ENCODE measurements around the gene ASB16. TPM values are rescaled to one million over a fixed set of nuclear protein-coding genes. Genes with fewer than 3 reads are reported as not detected.

Gene ASB16
- total and polyA plus RNA-seq, 3 experiments from 2014 or later = 0.10 to 0.11 TPM; not detected in 1

- H3K27me3 Mint-ChIP-seq = peaks cover 0 to 3% of the 10 kb centered on the region in 2 donors
- no peaks in the 10 kb centered on the region for H3K9me3 Mint-ChIP-seq
- Histone ChIP-seq H3K27ac (ENCODE audit: low read depth, low read length) (no peak overlapping the region), H3K9me3 (ENCODE audit: low read length) (no peaks in the 10 kb centered on the region), H3K27me3 (ENCODE audit: insufficient read depth, low read length, poor library complexity, severe bottlenecking) (no peaks in the 10 kb centered on the region), H3K36me3 (ENCODE audit: insufficient read depth, low read length) (peaks cover 37% of the 10 kb centered on the region), H3K4me3 (ENCODE audit: low read length) (no peak overlapping the region), H3K4me1 (ENCODE audit: insufficient read depth, low read length) (peaks cover 72% of the 10 kb centered on the region)
- H3K27ac Mint-ChIP-seq = peak overlapping the region; percentile 2 to 97 (median 84)
- POLR2A ChIA-PET = interaction anchor here (0.6 to 3.8 kb wide), 4 partner anchors 112 to 169 kb away, joined by 3 to 23 read pairs (median 10); no protein-coding TSS in a partner anchor
- CTCF ChIA-PET = interaction anchor here (11.1 kb wide), 1 partner anchor 117 kb away, joined by 100 read pairs; no protein-coding TSS in a partner anchor
- no peak for DNase-seq
- H3K4me1 Mint-ChIP-seq = peaks cover 49 to 72% (median 56%) of the 10 kb centered on the region in 3 donors
- H3K4me3 Mint-ChIP-seq = peak overlapping the region; percentile 41 to 85 (median 76)
- peaks cover 11 to 66% (median 22%) of the 10 kb centered on the region in 3 donors for H3K36me3 Mint-ChIP-seq
These were observed 44.4 kb downstream of the ASB16 start for GRCh38 chr17:44214896-44215295.

- Mint-ChIP-seq H3K36me3 (peaks cover 11 to 62% (median 22%) of the 10 kb centered on the region in 3 donors), H3K4me1 (peaks cover 46 to 63% (median 52%) of the 10 kb centered on the region in 3 donors)
These were observed 45.7 kb downstream of the ASB16 start for GRCh38 chr17:44216173-44216572.

GRCh38 chr17:44216694-44217093 lies 46.2 kb downstream of the ASB16 start:
- peak overlapping the region; percentile 59 for H3K4me3 ChIP-seq (ENCODE audit: low read length)
- H3K4me3 Mint-ChIP-seq = peak overlapping the region; percentile 76 to 89 (median 81)

More at GRCh38 chr17:44216173-44216572, 45.7 kb downstream of the ASB16 start:
- Histone ChIP-seq H3K9me3 (ENCODE audit: low read length) (no peaks in the 10 kb centered on the region), H3K27me3 (ENCODE audit: insufficient read depth, low read length, poor library complexity, severe bottlenecking) (no peaks in the 10 kb centered on the region), H3K4me1 (ENCODE audit: insufficient read depth, low read length) (peaks cover 60% of the 10 kb centered on the region), H3K4me3 (ENCODE audit: low read length) (peak overlapping the region; percentile 59), H3K36me3 (ENCODE audit: insufficient read depth, low read length) (peaks cover 27% of the 10 kb centered on the region), H3K27ac (ENCODE audit: low read depth, low read length) (peak overlapping the region; percentile 20)
- H3K9me3 Mint-ChIP-seq = no peaks in the 10 kb centered on the region
- peak in 3 of 5 donors; percentile 59 to 85 (median 68) for DNase-seq
- peak overlapping the region; percentile 76 to 89 (median 81) for H3K4me3 Mint-ChIP-seq
- H3K27ac Mint-ChIP-seq = peak overlapping the region; percentile 9 to 97 (median 84)
- ChIA-PET POLR2A (interaction anchor here (1.0 to 6.2 kb wide), 11 partner anchors 8 to 137 kb away, joined by 3 to 50 read pairs (median 5); partner anchors contain the start of genes ATXN7L3, SLC25A39 and TMUB2), CTCF (interaction anchor here (1.0 to 11.1 kb wide), 10 partner anchors 9 to 129 kb away, joined by 3 to 100 read pairs (median 6); partner anchors contain the start of genes GRN, RUNDC3A and SLC25A39)
- H3K27me3 Mint-ChIP-seq = no peaks in the 10 kb centered on the region

GRCh38 chr17:44217738-44218343 lies 47.3 kb downstream of the ASB16 start:
- Histone ChIP-seq H3K9me3 (ENCODE audit: low read length) (no peaks in the 10 kb centered on the region), H3K4me3 (ENCODE audit: low read length) (peak overlapping the region; percentile 59), H3K27me3 (ENCODE audit: insufficient read depth, low read length, poor library complexity, severe bottlenecking) (no peaks in the 10 kb centered on the region), H3K27ac (ENCODE audit: low read depth, low read length) (peak overlapping the region; percentile 81), H3K4me1 (ENCODE audit: insufficient read depth, low read length) (peaks cover 62% of the 10 kb centered on the region), H3K36me3 (ENCODE audit: insufficient read depth, low read length) (peaks cover 20% of the 10 kb centered on the region)
- H3K27me3 Mint-ChIP-seq = no peaks in the 10 kb centered on the region
- peak overlapping the region; percentile 76 to 89 (median 81) for H3K4me3 Mint-ChIP-seq
- peaks cover 56 to 65% (median 56%) of the 10 kb centered on the region in 3 donors for H3K4me1 Mint-ChIP-seq
- ChIA-PET CTCF (interaction anchor here (0.8 to 11.1 kb wide), 9 partner anchors 8 to 128 kb away, joined by 3 to 100 read pairs (median 8); partner anchors contain the start of genes GRN and SLC25A39), POLR2A (interaction anchor here (0.6 to 6.2 kb wide), 15 partner anchors 7 to 857 kb away, joined by 3 to 58 read pairs (median 10); partner anchors contain the start of genes ATXN7L3, SLC25A39 and TMUB2)
- no peaks in the 10 kb centered on the region for H3K9me3 Mint-ChIP-seq
- peaks cover 11 to 56% (median 22%) of the 10 kb centered on the region in 3 donors for H3K36me3 Mint-ChIP-seq
- peak in 1 of 5 donors; percentile 59 for DNase-seq
- H3K27ac Mint-ChIP-seq = peak overlapping the region; percentile 61 to 97 (median 84)

More at GRCh38 chr17:44216694-44217093, 46.2 kb downstream of the ASB16 start:
- Histone ChIP-seq H3K36me3 (ENCODE audit: insufficient read depth, low read length) (peaks cover 22% of the 10 kb centered on the region), H3K27ac (ENCODE audit: low read depth, low read length) (peak overlapping the region; percentile 81), H3K9me3 (ENCODE audit: low read length) (no peaks in the 10 kb centered on the region), H3K27me3 (ENCODE audit: insufficient read depth, low read length, poor library complexity, severe bottlenecking) (no peaks in the 10 kb centered on the region), H3K4me1 (ENCODE audit: insufficient read depth, low read length) (peaks cover 56% of the 10 kb centered on the region)
- Mint-ChIP-seq H3K4me1 (peaks cover 49 to 60% (median 52%) of the 10 kb centered on the region in 3 donors), H3K36me3 (peaks cover 11 to 61% (median 22%) of the 10 kb centered on the region in 3 donors), H3K27me3 (no peaks in the 10 kb centered on the region), H3K27ac (peak overlapping the region; percentile 68 to 97 (median 86)), H3K9me3 (no peaks in the 10 kb centered on the region)
- CTCF ChIA-PET = interaction anchor here (1.0 to 11.1 kb wide), 10 partner anchors 9 to 129 kb away, joined by 3 to 100 read pairs (median 6); partner anchors contain the start of genes GRN, RUNDC3A and SLC25A39
- no peak for DNase-seq
- POLR2A ChIA-PET = interaction anchor here (0.5 to 6.2 kb wide), 12 partner anchors 11 to 137 kb away, joined by 4 to 50 read pairs (median 6); partner anchors contain the start of genes ATXN7L3, HDAC5, SLC25A39 and TMUB2

GRCh38 chr17:44218344-44219107 lies 48.0 kb downstream of the ASB16 start:
- Mint-ChIP-seq H3K4me1 (peaks cover 52 to 60% (median 53%) of the 10 kb centered on the region in 3 donors), H3K27ac (peak overlapping the region in 7 of 8 donors; percentile 77 to 97 (median 85)), H3K36me3 (peaks cover 11 to 49% (median 21%) of the 10 kb centered on the region in 3 donors), H3K9me3 (no peaks in the 10 kb centered on the region), H3K4me3 (peak overlapping the region; percentile 76 to 89 (median 81)), H3K27me3 (no peaks in the 10 kb centered on the region)
- peak; percentile 81 to 93 (median 90) for DNase-seq
- POLR2A ChIA-PET = interaction anchor here (0.6 to 6.2 kb wide), 14 partner anchors 8 to 858 kb away, joined by 3 to 58 read pairs (median 8); partner anchors contain the start of genes ATXN7L3, SLC25A39 and TMUB2
- Histone ChIP-seq H3K27me3 (ENCODE audit: insufficient read depth, low read length, poor library complexity, severe bottlenecking) (no peaks in the 10 kb centered on the region), H3K9me3 (ENCODE audit: low read length) (no peaks in the 10 kb centered on the region), H3K4me1 (ENCODE audit: insufficient read depth, low read length) (peaks cover 55% of the 10 kb centered on the region), H3K27ac (ENCODE audit: low read depth, low read length) (peak overlapping the region; percentile 81), H3K36me3 (ENCODE audit: insufficient read depth, low read length) (peaks cover 20% of the 10 kb centered on the region), H3K4me3 (ENCODE audit: low read length) (peak overlapping the region; percentile 59)
- CTCF ChIA-PET = interaction anchor here (0.8 to 5.7 kb wide), 4 partner anchors 9 to 113 kb away, joined by 3 to 50 read pairs (median 8); no protein-coding TSS in a partner anchor

- peak overlapping the region; percentile 62 for H3K27ac ChIP-seq (ENCODE audit: low read depth, low read length)
- POLR2A ChIA-PET = interaction anchor here (0.6 to 6.2 kb wide), 12 partner anchors 8 to 132 kb away, joined by 3 to 58 read pairs (median 4); partner anchors contain the start of genes ATXN7L3, SLC25A39 and TMUB2
- H3K4me1 ChIP-seq (ENCODE audit: insufficient read depth, low read length) = peaks cover 49% of the 10 kb centered on the region
- peak overlapping the region; percentile 39 for H3K4me3 ChIP-seq (ENCODE audit: low read length)
- CTCF ChIA-PET = interaction anchor here (1.1 to 5.7 kb wide), 9 partner anchors 9 to 126 kb away, joined by 3 to 50 read pairs (median 6); partner anchors contain the start of genes GRN, HDAC5 and SLC25A39
- Mint-ChIP-seq H3K27me3 (no peaks in the 10 kb centered on the region), H3K9me3 (no peaks in the 10 kb centered on the region), H3K36me3 (peaks cover 11 to 42% (median 15%) of the 10 kb centered on the region in 3 donors), H3K4me1 (peaks cover 45 to 54% (median 47%) of the 10 kb centered on the region in 3 donors), H3K4me3 (peak overlapping the region in 6 of 7 donors; percentile 43 to 61 (median 52)), H3K27ac (no peak overlapping the region)
- no peaks in the 10 kb centered on the region for H3K27me3 ChIP-seq (ENCODE audit: insufficient read depth, low read length, poor library complexity, severe bottlenecking)
- H3K9me3 ChIP-seq (ENCODE audit: low read length) = no peaks in the 10 kb centered on the region
- peak; percentile 59 to 80 (median 77) for DNase-seq
- H3K36me3 ChIP-seq (ENCODE audit: insufficient read depth, low read length) = peaks cover 20% of the 10 kb centered on the region
These were observed 48.7 kb downstream of the ASB16 start for GRCh38 chr17:44219108-44219615.
